Measurements from ENCODE around the gene FKBP2. TPM values are rescaled to one million over a fixed set of nuclear protein-coding genes. Genes with fewer than 3 reads are reported as not detected.

The FKBP2 gene
- total and polyA plus RNA-seq, 2 of the 13 experiments (the other 11 are each of a cell fraction or from before 2014, with no cell fraction given): 30.1 to 53.3 TPM

DNA sequence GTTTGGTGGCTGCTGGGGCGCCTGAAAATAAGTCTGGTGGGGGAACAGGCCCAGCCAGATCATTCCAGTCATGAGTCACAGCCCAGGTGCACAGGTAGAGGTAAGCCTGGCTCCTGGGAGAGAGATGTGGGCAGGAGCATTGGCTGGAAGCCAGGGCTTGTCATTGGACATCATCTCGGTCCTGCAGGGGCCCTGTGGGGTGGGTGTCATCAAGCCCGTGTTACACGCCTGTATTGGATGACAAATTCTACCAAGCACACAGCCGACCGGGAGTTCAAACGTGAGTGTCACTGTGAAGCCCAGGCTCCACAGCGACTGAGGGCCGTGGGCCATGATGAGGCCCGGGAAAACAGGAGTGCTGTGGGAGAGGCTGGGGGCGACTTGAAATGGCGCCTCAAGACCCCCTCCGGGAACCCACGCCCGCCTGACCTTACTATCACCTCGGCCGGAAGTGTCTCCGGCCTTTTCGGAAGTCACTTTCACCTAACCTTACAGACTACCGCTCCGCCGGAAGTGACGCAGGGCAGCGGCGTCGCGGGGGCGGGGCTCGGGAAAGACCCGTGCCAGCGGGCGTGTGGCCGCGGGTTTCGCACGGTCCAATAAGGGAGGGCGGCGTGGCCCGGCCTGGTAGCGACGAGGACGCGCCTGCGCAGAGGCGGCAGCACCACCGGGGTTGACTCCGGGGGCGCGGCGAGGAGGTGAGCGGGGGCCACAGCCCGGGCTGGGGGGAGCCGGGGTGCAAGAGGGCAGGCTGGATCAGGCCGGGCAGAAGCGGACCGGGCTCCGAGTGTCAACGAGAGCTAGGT lies at the start of gene FKBP2 (continued):
- TF ChIP-seq, protein P1, sequence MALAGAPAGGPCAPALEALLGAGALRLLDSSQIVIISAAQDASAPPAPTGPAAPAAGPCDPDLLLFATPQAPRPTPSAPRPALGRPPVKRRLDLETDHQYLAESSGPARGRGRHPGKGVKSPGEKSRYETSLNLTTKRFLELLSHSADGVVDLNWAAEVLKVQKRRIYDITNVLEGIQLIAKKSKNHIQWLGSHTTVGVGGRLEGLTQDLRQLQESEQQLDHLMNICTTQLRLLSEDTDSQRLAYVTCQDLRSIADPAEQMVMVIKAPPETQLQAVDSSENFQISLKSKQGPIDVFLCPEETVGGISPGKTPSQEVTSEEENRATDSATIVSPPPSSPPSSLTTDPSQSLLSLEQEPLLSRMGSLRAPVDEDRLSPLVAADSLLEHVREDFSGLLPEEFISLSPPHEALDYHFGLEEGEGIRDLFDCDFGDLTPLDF (CRISPR knock-in tag; IDR thresholded peaks at IDR 0.05): peak; percentile 59; the same call in 1 of the 2 replicates
- TF ChIP-seq HMGA1 (CRISPR knock-in tag; conservative IDR thresholded peaks at IDR 0.05) (no peak), ZNF441 (CRISPR knock-in tag; IDR thresholded peaks at IDR 0.05; ENCODE audit: borderline replicate concordance) (no peak; the same call in 1 of the 2 replicates), ZNF382 (CRISPR knock-in tag; IDR thresholded peaks at IDR 0.05; ENCODE audit: borderline replicate concordance) (no peak), ZNF619 (CRISPR knock-in tag; IDR thresholded peaks at IDR 0.05) (no peak), NFYB (CRISPR knock-in tag; IDR thresholded peaks at IDR 0.05) (peak; percentile 83), ZBTB8A (CRISPR knock-in tag; IDR thresholded peaks at IDR 0.05; ENCODE audit: borderline replicate concordance, low read depth) (no peak), ONECUT2 (CRISPR knock-in tag; IDR thresholded peaks at IDR 0.05) (no peak), ZNF83 (CRISPR knock-in tag; IDR thresholded peaks at IDR 0.05; ENCODE audit: borderline replicate concordance) (no peak), CENPX (CRISPR knock-in tag; IDR thresholded peaks at IDR 0.05) (no peak), RXRB (CRISPR knock-in tag; IDR thresholded peaks at IDR 0.05; ENCODE audit: borderline replicate concordance) (peak; percentile 71), GABPA (IDR thresholded peaks at IDR 0.05; ENCODE audit: low read depth, low read length) (no peak), GABPA (CRISPR knock-in tag; IDR thresholded peaks at IDR 0.05; ENCODE audit: low read depth) (peak; percentile 95), ZNF749 (CRISPR knock-in tag; IDR thresholded peaks at IDR 0.05; ENCODE audit: borderline replicate concordance) (peak; percentile 23; the same call in 1 of the 2 replicates), ZSCAN29 (CRISPR knock-in tag; conservative IDR thresholded peaks at IDR 0.05) (no peak; the same call in 1 of the 2 replicates), FLYWCH1 (CRISPR knock-in tag; IDR thresholded peaks at IDR 0.05) (no peak), CBX2 (IDR thresholded peaks at IDR 0.05; ENCODE audit: low read depth, low read length) (no peak), CBX2 (CRISPR knock-in tag; IDR thresholded peaks at IDR 0.05; ENCODE audit: low read depth) (no peak), SETDB1 (CRISPR knock-in tag; IDR thresholded peaks at IDR 0.05; ENCODE audit: borderline replicate concordance) (no peak), ZKSCAN5 (CRISPR knock-in tag; IDR thresholded peaks at IDR 0.05) (no peak), ZFY (CRISPR knock-in tag; IDR thresholded peaks at IDR 0.05) (peak; percentile 67)
- TF ChIP-seq, protein P2, sequence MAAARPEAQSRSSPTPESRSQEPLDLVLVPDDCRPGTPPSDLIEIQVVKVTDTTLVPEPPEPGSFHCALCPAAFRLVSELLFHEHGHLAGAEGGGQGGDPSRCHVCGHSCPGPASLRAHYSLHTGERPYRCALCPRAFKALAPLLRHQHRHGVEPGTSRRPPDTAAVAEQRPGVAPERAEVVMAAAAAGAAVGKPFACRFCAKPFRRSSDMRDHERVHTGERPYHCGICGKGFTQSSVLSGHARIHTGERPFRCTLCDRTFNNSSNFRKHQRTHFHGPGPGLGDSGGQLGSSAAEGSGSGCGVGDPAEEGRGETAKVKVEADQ (CRISPR knock-in tag; IDR thresholded peaks at IDR 0.05; ENCODE audit: borderline replicate concordance): no peak
- TF ChIP-seq, protein P3, sequence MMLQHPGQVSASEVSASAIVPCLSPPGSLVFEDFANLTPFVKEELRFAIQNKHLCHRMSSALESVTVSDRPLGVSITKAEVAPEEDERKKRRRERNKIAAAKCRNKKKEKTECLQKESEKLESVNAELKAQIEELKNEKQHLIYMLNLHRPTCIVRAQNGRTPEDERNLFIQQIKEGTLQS (CRISPR knock-in tag; IDR thresholded peaks at IDR 0.05): 0 out of 2 replicates have a peak, but pooled peaks have one; percentile 3
- TF ChIP-seq, protein P4, sequence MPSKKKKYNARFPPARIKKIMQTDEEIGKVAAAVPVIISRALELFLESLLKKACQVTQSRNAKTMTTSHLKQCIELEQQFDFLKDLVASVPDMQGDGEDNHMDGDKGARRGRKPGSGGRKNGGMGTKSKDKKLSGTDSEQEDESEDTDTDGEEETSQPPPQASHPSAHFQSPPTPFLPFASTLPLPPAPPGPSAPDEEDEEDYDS (CRISPR knock-in tag; IDR thresholded peaks at IDR 0.05): peak; percentile 78; the same call in 1 of the 2 replicates
- TF ChIP-seq, protein P5, sequence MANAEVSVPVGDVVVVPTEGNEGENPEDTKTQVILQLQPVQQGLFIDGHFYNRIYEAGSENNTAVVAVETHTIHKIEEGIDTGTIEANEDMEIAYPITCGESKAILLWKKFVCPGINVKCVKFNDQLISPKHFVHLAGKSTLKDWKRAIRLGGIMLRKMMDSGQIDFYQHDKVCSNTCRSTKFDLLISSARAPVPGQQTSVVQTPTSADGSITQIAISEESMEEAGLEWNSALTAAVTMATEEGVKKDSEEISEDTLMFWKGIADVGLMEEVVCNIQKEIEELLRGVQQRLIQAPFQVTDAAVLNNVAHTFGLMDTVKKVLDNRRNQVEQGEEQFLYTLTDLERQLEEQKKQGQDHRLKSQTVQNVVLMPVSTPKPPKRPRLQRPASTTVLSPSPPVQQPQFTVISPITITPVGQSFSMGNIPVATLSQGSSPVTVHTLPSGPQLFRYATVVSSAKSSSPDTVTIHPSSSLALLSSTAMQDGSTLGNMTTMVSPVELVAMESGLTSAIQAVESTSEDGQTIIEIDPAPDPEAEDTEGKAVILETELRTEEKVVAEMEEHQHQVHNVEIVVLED (CRISPR knock-in tag; IDR thresholded peaks at IDR 0.05; ENCODE audit: borderline replicate concordance): peak; percentile 91
- TF ChIP-seq, protein P6, sequence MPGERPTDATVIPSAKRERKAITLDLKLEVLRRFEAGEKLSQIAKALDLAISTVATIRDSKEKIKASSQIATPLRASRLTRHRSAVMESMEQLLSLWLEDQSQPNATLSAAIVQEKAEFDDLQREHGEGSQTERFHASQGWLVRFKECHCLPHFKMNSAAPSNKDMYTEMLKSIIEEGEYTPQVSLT (CRISPR knock-in tag; IDR thresholded peaks at IDR 0.05; ENCODE audit: borderline replicate concordance, low read depth): peak; percentile 68; the same call in 1 of the 2 replicates

Data from HepG2 (cell line).